GM23248 (cell line): ENCODE measurements around the gene HMOX1.

Source experiments
- EZH2 ChIP-seq: fragments of 200-600 bp; sonication (generic); IDR thresholded peaks from 2 replicates; pipeline ENCODE4 v1.6.1; 2018; ENCODE audit warnings: antibody characterized with exemption, mild to moderate bottlenecking; ENCODE audit not compliant: insufficient read depth, poor library complexity, severe bottlenecking
- EZH2phosphoT487 ChIP-seq: fragments of 200-600 bp; sonication (generic); IDR thresholded peaks from 2 replicates; pipeline ENCODE4 v1.6.1; 2018; ENCODE audit warnings: antibody characterized with exemption, moderate library complexity, mild to moderate bottlenecking, low read depth; ENCODE audit not compliant: insufficient read depth

DNA sequence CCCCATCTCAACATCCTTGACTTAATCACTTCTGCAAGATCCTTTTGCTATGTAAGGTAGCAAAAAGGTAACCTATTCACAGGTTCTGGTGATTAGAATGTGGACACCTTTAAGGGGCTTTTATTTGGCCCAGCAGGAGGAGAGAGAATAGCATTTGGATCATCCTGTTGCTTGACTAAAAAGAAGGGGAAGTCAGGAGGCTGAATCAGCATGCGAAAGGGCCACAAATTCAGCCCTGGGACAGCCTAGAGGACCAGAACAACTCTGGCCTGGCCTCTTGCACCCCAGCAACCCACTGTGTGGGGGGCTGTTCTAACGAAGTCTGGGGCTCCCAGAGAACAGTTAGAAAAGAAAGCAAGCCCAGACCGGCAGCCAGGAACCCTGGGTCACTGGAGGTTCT lies 3.2 kb upstream of the HMOX1 start:
- no peak for TF ChIP-seq EZH2phosphoT487
- no peak for TF ChIP-seq EZH2
